ENCODE results near the gene NEDD4L.

The NEDD4L gene

GRCh38 chr18:58323866-58324762, 280.1 kb downstream of the NEDD4L start:
- no peak overlapping the region for H3K4me3 Mint-ChIP-seq
- no peaks in the 10 kb centered on the region for H3K9me3 Mint-ChIP-seq
- DNase-seq: no peak
- peaks cover 14% of the 10 kb centered on the region for H3K4me1 Mint-ChIP-seq
- no peak overlapping the region for H3K27ac Mint-ChIP-seq
- no peaks in the 10 kb centered on the region for H3K27me3 Mint-ChIP-seq
- CTCF ChIA-PET: no interaction called here
- H3K36me3 Mint-ChIP-seq: no peaks in the 10 kb centered on the region

DNA sequence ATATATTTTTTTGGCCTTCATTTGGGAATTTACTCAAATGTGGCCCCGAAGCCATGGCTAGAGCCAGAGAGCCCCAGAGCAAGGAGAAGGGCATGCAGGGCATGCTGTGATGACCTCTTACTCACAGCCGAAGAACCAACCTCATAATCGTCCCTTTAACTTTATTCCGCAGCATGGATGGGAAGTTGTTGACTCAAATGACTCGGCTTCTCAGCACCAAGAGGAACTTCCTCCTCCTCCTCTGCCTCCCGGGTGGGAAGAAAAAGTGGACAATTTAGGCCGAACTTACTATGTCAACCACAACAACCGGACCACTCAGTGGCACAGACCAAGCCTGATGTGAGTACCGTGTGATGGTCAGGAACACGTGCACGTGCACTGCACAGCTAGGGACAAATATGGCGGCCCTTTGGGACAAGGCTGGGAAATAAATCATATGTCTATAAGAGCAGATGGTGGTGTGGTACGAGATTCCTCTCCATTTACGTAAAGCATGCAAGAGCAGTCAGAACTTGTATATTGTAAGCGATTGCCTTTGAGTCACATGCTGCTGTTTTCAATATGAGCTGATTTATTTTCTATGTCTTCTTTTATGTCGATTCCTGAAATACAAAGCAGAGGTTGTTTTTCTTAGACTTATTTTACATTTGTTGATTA, 280.9 kb downstream of the NEDD4L start:
- Mint-ChIP-seq H3K27ac (no peak overlapping the region), H3K4me3 (no peak overlapping the region), H3K36me3 (no peaks in the 10 kb centered on the region), H3K9me3 (no peaks in the 10 kb centered on the region), H3K4me1 (peaks cover 14% of the 10 kb centered on the region), H3K27me3 (no peaks in the 10 kb centered on the region)
- CTCF ChIA-PET: no interaction called here
- DNase-seq: no peak

DNA sequence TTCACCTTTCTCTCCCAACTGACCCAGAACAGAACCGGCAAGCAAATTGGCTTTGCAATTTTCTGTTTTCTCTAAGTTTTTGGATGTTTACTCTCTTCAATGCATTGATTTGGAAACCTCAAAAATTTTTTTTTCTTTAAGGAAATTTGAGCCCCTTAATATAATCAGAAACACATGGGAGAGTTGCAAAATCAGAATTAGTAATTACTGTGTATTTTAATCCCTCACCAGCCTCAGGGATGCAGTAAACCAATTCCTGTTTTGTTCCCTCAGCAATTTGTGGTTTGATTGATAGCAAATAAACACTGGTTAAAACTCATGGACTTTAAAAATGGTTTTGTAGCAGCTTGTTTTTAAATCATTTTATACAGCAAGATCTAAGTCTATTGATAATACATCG, 281.5 kb downstream of the NEDD4L start:
- CTCF ChIA-PET: no interaction called here
- no peaks in the 10 kb centered on the region for H3K27me3 Mint-ChIP-seq
- no peaks in the 10 kb centered on the region for H3K36me3 Mint-ChIP-seq

DNA sequence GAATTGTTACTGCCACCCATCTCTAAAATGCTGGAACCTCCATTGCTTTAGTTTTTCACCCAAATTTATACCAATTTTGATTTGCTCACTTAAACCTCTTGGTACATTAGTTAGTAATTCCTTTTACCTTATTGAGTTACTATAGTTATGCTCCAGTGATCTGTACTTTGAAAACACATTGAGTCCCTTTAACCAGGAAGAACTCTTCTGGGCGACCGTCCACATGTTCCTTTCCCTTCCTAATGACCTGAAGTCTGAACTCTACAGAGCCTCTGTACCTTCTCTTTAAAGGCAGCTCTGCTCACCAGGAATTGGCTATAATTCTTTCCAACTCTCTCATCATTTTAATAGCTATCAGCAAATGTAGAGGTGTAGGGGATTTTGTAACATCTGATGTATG, 290.0 kb downstream of the NEDD4L start:
- no peaks in the 10 kb centered on the region for H3K4me1 Mint-ChIP-seq
- H3K4me3 Mint-ChIP-seq: no peak overlapping the region
- DNase-seq: no peak
- H3K27me3 Mint-ChIP-seq: no peaks in the 10 kb centered on the region
- no peak overlapping the region for H3K27ac Mint-ChIP-seq
- no peaks in the 10 kb centered on the region for H3K9me3 Mint-ChIP-seq
- H3K36me3 Mint-ChIP-seq: no peaks in the 10 kb centered on the region
- CTCF ChIA-PET: no interaction called here

More for the DNA sequence above, 281.5 kb downstream of the NEDD4L start:
- peaks cover 14% of the 10 kb centered on the region for H3K4me1 Mint-ChIP-seq
- DNase-seq: no peak
- no peak overlapping the region for H3K27ac Mint-ChIP-seq
- no peak overlapping the region for H3K4me3 Mint-ChIP-seq
- no peaks in the 10 kb centered on the region for H3K9me3 Mint-ChIP-seq

DNA sequence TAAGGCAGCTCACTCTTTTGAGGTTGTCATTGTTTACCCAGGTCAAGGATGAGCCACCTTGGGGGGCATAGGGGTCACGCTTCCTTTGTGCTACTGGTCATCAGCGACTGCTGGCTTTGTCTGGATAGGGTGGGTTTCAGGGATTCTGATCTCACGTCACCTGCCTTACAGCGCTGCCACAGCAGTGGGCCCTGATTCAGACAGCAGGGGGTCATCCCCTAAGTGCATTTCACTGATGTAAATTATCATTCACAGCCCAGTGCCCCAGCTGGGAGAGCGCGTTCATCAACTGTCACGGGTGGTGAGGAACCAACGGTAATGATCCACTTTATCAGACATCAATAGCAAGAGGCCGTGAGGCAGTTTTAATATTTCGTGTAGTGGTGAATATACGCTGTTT, 291.2 kb downstream of the NEDD4L start:
- CTCF ChIA-PET: no interaction called here
- Mint-ChIP-seq H3K36me3 (no peaks in the 10 kb centered on the region), H3K4me1 (no peaks in the 10 kb centered on the region), H3K27me3 (no peaks in the 10 kb centered on the region), H3K27ac (no peak overlapping the region), H3K9me3 (no peaks in the 10 kb centered on the region), H3K4me3 (no peak overlapping the region)
- no peak for DNase-seq

GRCh38 chr18:58335821-58336220, 291.8 kb downstream of the NEDD4L start:
- CTCF ChIA-PET: no interaction called here
- Mint-ChIP-seq H3K9me3 (no peaks in the 10 kb centered on the region), H3K27me3 (no peaks in the 10 kb centered on the region), H3K4me3 (no peak overlapping the region), H3K4me1 (no peaks in the 10 kb centered on the region), H3K36me3 (no peaks in the 10 kb centered on the region), H3K27ac (no peak overlapping the region)
- no peak for DNase-seq

DNA sequence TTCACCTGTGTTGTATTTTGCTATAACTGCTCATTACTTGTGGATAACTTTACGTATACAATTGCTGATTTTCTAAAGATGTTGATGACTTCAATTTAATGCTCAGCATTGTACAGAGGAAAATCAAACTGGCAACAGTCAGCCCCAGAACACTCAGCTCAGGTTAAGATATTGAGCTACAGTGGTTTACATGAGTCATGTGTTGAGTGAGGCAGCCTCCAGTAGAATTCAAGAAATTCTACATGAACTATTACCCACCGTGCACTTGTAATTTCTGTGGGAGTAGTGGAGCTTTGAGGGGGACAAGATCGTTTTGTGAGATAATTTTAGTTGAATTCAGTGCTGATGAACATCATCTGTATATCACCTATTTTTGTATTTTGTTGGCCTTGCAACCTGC, 292.6 kb downstream of the NEDD4L start:
- Mint-ChIP-seq H3K27ac (no peak overlapping the region), H3K36me3 (no peaks in the 10 kb centered on the region), H3K27me3 (no peaks in the 10 kb centered on the region), H3K4me1 (no peaks in the 10 kb centered on the region), H3K4me3 (no peak overlapping the region), H3K9me3 (no peaks in the 10 kb centered on the region)
- DNase-seq: no peak
- CTCF ChIA-PET: no interaction called here

DNA sequence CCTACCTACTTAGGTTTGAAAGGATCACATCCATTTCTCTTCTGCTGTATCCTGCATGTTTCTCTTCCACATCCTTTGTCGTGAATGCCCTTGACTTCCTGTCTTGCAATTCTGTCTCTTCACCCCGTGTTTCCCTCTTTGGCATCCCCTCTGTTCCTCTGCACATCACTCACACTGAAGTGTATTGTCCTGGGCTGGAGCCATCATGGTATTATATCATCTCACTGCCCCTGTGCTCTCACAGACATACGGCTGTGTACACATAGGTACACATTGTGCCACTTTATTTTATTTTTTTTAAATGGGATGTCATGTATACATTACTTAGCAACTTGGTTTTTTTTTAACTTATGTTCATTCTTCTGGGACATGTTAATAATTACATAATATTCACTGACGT, 293.3 kb downstream of the NEDD4L start:
- Mint-ChIP-seq H3K27me3 (no peaks in the 10 kb centered on the region), H3K4me3 (no peak overlapping the region), H3K27ac (no peak overlapping the region), H3K36me3 (no peaks in the 10 kb centered on the region), H3K9me3 (no peaks in the 10 kb centered on the region), H3K4me1 (no peaks in the 10 kb centered on the region)
- no peak for DNase-seq
- CTCF ChIA-PET: no interaction called here

GRCh38 chr18:58337686-58338085, 293.7 kb downstream of the NEDD4L start:
- no peak overlapping the region for H3K4me3 Mint-ChIP-seq
- CTCF ChIA-PET: no interaction called here
- H3K27ac Mint-ChIP-seq: no peak overlapping the region
- DNase-seq: no peak
- no peaks in the 10 kb centered on the region for H3K9me3 Mint-ChIP-seq
- H3K36me3 Mint-ChIP-seq: no peaks in the 10 kb centered on the region
- no peaks in the 10 kb centered on the region for H3K27me3 Mint-ChIP-seq
- no peaks in the 10 kb centered on the region for H3K4me1 Mint-ChIP-seq

DNA sequence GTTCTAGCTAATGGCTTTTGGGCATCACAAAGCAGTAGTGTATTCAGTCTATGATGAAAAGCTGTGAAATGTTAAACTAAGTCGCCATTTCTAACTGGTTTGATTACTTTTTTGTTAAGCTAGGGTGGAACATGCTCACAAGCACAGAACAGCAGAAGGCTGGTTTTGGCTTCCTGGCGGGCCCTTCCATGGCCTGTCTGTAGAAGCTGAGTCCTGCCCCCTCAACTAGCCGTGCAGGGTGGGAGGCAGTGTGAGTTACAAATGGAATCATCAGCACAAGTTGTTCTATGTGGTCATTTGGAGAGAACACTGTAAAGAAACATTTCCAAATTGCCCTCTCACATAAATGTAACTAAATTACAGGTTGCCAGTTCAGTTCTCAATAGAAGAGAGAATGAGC, 294.1 kb downstream of the NEDD4L start:
- Mint-ChIP-seq H3K4me3 (no peak overlapping the region), H3K36me3 (no peaks in the 10 kb centered on the region), H3K9me3 (no peaks in the 10 kb centered on the region), H3K27ac (no peak overlapping the region), H3K27me3 (no peaks in the 10 kb centered on the region), H3K4me1 (no peaks in the 10 kb centered on the region)
- no peak for DNase-seq
- CTCF ChIA-PET: no interaction called here

DNA sequence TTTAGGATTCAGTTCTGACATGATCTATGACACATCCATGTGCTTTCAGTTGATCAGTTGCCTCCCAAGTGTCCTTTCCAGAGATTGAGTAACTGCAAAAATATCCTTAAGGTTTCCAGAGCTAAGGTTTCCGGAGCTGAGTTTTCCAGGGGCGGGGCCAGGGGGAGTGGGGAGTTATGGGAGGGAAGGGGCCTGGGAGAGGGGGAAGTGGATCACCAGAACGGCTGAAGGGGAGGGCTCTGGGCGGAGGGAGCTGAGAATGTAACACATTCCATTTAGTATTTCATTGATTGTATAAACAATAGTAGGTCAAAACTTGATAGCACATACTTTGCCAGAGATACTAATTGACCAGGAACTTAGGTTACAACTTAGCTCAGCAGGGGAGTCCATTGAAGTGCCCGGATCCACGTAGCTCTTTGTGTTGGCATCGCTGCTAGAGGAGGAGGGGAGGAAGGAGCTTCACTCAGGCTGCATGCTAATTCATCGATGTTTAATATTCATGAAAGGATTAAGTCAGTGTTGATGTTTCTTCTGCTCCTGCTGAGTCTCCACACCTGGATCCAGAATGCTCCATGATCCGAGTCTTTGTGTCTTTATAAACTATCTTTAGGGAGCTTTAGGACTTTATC, 295.1 kb downstream of the NEDD4L start:
- CTCF ChIA-PET: no interaction called here
- no peaks in the 10 kb centered on the region for H3K36me3 Mint-ChIP-seq
- DNase-seq: no peak

GRCh38 chr18:58339890-58340289, 295.9 kb downstream of the NEDD4L start:
- CTCF ChIA-PET: no interaction called here
- H3K4me1 Mint-ChIP-seq: no peaks in the 10 kb centered on the region
- no peak overlapping the region for H3K27ac Mint-ChIP-seq
- H3K9me3 Mint-ChIP-seq: no peaks in the 10 kb centered on the region
- DNase-seq: no peak
- H3K4me3 Mint-ChIP-seq: no peak overlapping the region
- no peaks in the 10 kb centered on the region for H3K27me3 Mint-ChIP-seq
- H3K36me3 Mint-ChIP-seq: no peaks in the 10 kb centered on the region

More for the DNA sequence above, 295.1 kb downstream of the NEDD4L start:
- no peaks in the 10 kb centered on the region for H3K9me3 Mint-ChIP-seq
- H3K27me3 Mint-ChIP-seq: no peaks in the 10 kb centered on the region
- H3K4me3 Mint-ChIP-seq: no peak overlapping the region
- H3K4me1 Mint-ChIP-seq: no peaks in the 10 kb centered on the region
- H3K27ac Mint-ChIP-seq: no peak overlapping the region

DNA sequence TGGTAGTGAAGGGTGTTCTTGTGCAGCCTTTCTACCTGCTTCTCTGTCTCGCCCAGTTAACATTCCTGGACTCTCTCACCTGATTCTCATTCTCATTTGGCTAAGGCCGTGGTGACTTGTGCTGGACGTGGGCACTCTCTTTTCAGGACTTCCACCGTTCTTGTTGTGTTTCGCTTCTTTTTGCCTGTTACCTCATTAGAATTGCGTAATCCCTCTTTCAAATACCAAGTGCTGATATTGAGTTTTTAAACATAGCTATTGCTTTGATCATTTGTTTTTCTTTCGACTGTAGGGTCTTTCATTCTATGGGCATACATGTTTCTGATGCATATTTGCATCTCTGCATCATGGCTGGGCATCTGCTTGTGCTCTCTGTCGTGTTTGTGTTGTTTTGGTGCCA, 297.9 kb downstream of the NEDD4L start:
- H3K36me3 Mint-ChIP-seq: no peaks in the 10 kb centered on the region
- DNase-seq: no peak
- CTCF ChIA-PET: no interaction called here
- no peaks in the 10 kb centered on the region for H3K4me1 Mint-ChIP-seq
- no peak overlapping the region for H3K4me3 Mint-ChIP-seq
- H3K27ac Mint-ChIP-seq: no peak overlapping the region
- no peaks in the 10 kb centered on the region for H3K9me3 Mint-ChIP-seq
- no peaks in the 10 kb centered on the region for H3K27me3 Mint-ChIP-seq

DNA sequence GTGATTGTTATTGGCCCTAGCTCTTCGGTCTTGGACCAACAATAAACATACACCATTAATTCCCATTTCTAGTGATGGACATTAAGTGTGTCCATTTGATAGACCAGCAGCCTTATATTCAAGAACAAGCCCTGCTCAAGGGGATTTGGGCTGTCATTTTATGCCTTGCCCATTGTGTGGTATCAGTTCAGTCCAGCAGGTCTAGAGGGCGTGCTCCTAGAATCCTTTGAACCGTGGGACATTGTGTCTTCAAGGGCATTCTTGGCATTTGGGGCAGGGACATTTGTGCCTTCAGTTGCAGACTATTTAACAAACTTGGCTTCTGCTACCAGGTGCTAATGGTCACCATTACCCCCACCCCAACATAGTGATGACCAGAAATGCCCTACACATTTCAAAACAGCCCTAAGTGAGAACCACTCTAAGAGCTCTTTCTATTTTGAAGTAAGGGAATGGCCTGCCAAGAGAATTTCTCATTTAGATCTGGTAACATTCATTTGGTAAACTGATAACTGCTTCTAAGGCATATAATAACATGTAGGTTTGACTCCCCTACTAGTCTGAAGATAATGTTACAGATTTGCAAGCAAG, 300.1 kb downstream of the NEDD4L start:
- no peak overlapping the region for H3K27ac Mint-ChIP-seq
- CTCF ChIA-PET: no interaction called here
- no peaks in the 10 kb centered on the region for H3K9me3 Mint-ChIP-seq
- no peak for DNase-seq
- no peaks in the 10 kb centered on the region for H3K4me1 Mint-ChIP-seq
- H3K27me3 Mint-ChIP-seq: no peaks in the 10 kb centered on the region
- no peak overlapping the region for H3K4me3 Mint-ChIP-seq
- no peaks in the 10 kb centered on the region for H3K36me3 Mint-ChIP-seq

All from activated naive CD4-positive, alpha-beta T cell treated with anti-CD3 and anti-CD28 coated beads, Interleukin-2, amount 10 ng/mL, durations not matched to agents 7 days and 5 days (primary cell).